ENCODE results near the gene KREMEN2. TPM values are rescaled to one million over a fixed set of nuclear protein-coding genes. Genes with fewer than 3 reads are reported as not detected.

KREMEN2 gene
- total and polyA plus RNA-seq, 9 of the 15 experiments (the other 6 are each of a cell fraction or from before 2014, with no cell fraction given): 0.04 to 7.7 (median 1.5) TPM; not detected in 1

GRCh38 chr16:3004781-3005284 is 40.8 kb downstream of the KREMEN2 start (continued):
- TF ChIP-seq PBX2 (CRISPR knock-in tag; IDR thresholded peaks at IDR 0.05; ENCODE audit: low read depth) (no peak), PBX2 (tag; conservative IDR thresholded peaks at IDR 0.05; ENCODE audit: low read depth) (no peak), ZBTB9 (CRISPR knock-in tag; IDR thresholded peaks at IDR 0.05) (no peak), IFI16 (CRISPR knock-in tag; IDR thresholded peaks at IDR 0.05) (no peak), PCBP1 (IDR thresholded peaks at IDR 0.05; ENCODE audit: low read depth, low read length, poor library complexity, severe bottlenecking) (no peak), TFAP4 (CRISPR knock-in tag; IDR thresholded peaks at IDR 0.05; ENCODE audit: borderline replicate concordance) (no peak), TEAD4 (IDR thresholded peaks at IDR 0.05; ENCODE audit: low read length) (no peak), TEAD4 (CRISPR knock-in tag; IDR thresholded peaks at IDR 0.05; ENCODE audit: borderline replicate concordance) (no peak), U2AF1 (optimal IDR thresholded peaks at IDR 0.05; ENCODE audit: low read depth, low read length) (no peak), POU5F1 (IDR thresholded peaks at IDR 0.05; ENCODE audit: borderline replicate concordance, low read depth, low read length, partially characterized antibody) (no peak), GABPA (tag; conservative IDR thresholded peaks at IDR 0.05; ENCODE audit: low read depth) (no peak; the same call in 1 of the 2 replicates), NR2C1 (IDR thresholded peaks at IDR 0.05) (no peak), NR2C1 (tag; IDR thresholded peaks at IDR 0.05) (peak; percentile 39; the same call in 1 of the 2 replicates), ZNF133 (CRISPR knock-in tag; IDR thresholded peaks at IDR 0.05) (no peak), TRIM28 (IDR thresholded peaks at IDR 0.05) (no peak), ARID2 (IDR thresholded peaks at IDR 0.05) (no peak), E2F6 (IDR thresholded peaks at IDR 0.05; ENCODE audit: borderline replicate concordance in 1 of 2, extremely low read depth in 1 of 2, insufficient read depth in 1 of 2, insufficient read length in 1 of 2, low read depth in 1 of 2, low read length in 1 of 2, poor library complexity in 1 of 2, severe bottlenecking in 1 of 2) (peak; percentile 21 to 54), HMGXB4 (CRISPR knock-in tag; IDR thresholded peaks at IDR 0.05) (no peak), HDAC2 (IDR thresholded peaks at IDR 0.05) (no peak), RFX5 (IDR thresholded peaks at IDR 0.05; ENCODE audit: low read depth, low read length) (no peak), ZNF668 (CRISPR knock-in tag; IDR thresholded peaks at IDR 0.05) (no peak), TBL1XR1 (IDR thresholded peaks at IDR 0.05; ENCODE audit: low read length in 2 of 2) (no peak)

Measured in K562 (cell line).